ENCODE results near the gene ZNF646.

ZNF646 gene

GRCh38 chr16:31132303-31132979, 58.2 kb downstream of the ZNF646 start:
- no peak for DNase-seq

DNA sequence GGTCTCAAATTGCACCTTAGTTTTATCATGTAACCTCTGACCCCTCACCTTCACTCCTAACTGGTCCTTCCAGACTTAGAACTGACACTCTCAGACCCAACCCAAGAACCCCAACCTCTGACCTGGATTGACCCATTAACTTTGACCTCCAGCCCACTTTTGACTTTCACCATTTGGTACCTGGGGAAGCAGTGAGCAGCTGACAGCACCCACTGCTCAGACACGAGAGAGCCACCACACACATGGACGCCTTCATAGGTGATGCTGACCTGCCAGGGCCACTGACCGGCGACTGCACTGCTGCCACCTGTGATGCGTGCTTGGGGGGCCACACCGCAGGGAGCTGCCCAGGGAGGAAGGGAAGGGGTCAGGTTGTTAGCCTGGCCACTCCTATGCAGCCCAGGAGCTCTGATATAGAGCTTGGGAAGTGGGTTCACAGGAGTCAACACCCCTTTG, 58.9 kb downstream of the ZNF646 start:
- no peak for DNase-seq
